Fibroblast of skin of abdomen (primary cell): ENCODE measurements around the gene ATP2A2.
"Not testable (repeated sequence)": the region's sequence is repeated elsewhere in the genome, so short reads cannot be mapped to it uniquely, and the experiment has no call there.

Experiments used
- DNase-seq: peaks from one replicate; pipeline ENCODE4 v3.0.0-alpha.2; 2013

ATP2A2 gene

GRCh38 chr12:110370732-110371231 lies 89.7 kb downstream of the ATP2A2 start:
- no peak for DNase-seq

GRCh38 chr12:110371408-110372055 lies 90.5 kb downstream of the ATP2A2 start:
- no peak for DNase-seq

- no peak for DNase-seq
Measured at GRCh38 chr12:110372056-110372425, 91.0 kb downstream of the ATP2A2 start.

GRCh38 chr12:110373025-110373424 lies 92.0 kb downstream of the ATP2A2 start:
- DNase-seq, result no peak

GRCh38 chr12:110373425-110373824 lies 92.4 kb downstream of the ATP2A2 start:
- no peak for DNase-seq

- DNase-seq, result no peak
Measured at GRCh38 chr12:110373962-110374611, 93.0 kb downstream of the ATP2A2 start.

- DNase-seq, result not testable (repeated sequence)
Measured at GRCh38 chr12:110378131-110378790, 97.2 kb downstream of the ATP2A2 start.

- no peak for DNase-seq
Measured at GRCh38 chr12:110379197-110379596, 98.2 kb downstream of the ATP2A2 start.

- DNase-seq, result no peak
Measured at GRCh38 chr12:110379631-110380030, 98.6 kb downstream of the ATP2A2 start.

- no peak for DNase-seq
Measured at GRCh38 chr12:110382683-110383082, 101.6 kb downstream of the ATP2A2 start.
